Measurements from ENCODE around the gene CKLF. TPM values are rescaled to one million over a fixed set of nuclear protein-coding genes. Genes with fewer than 3 reads are reported as not detected.

Gene CKLF
- total RNA-seq, 4 donors from 2014 or later = 13.1 to 31.5 (median 17.9) TPM

DNA sequence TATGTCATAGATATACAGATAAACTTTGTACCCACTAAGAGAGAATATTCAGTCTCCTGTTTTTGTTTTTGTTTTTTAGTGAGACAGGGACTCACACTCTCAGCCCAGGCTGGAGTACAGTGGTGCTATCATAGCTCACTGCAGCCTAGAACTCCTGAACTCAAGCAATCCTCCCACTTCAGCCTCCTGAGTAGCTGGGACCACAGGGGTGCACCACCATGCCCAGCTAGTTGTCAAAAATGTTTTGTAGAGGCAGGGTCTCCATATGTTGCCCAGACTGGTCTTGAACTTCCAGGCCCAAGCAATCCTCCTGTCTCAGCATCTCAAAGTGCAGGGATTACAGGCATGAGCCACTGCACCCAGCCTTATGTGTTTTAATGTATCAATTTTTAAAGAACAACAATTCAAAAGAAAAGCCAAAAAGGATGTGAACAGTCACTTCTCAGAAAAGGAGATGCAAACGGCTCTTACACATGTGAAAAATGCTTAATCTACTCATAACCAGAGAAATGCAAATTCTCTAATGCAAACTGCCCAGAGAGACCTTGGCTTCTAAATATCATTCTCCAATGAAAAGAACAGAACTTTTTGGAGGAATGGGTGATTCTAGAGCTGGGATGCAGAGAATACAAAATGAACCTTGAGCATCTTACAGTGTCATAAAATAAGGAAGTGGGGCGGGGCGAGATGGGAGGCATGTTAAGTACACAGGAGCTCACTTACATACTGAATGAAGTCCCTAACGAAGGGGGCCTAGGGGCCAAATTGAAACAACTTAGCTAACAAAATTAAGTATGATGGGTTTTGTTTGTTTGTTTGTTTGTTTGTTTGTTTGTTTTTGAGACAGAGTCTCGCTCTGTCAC, 44.8 kb downstream of the CKLF start:
- peaks cover 0 to 5% (median 0%) of the 10 kb centered on the region in 3 donors for H3K9me3 ChIP-seq
- no peak for TF ChIP-seq POLR2A (IDR thresholded peaks at IDR 0.05)
- TF ChIP-seq, protein P1, sequence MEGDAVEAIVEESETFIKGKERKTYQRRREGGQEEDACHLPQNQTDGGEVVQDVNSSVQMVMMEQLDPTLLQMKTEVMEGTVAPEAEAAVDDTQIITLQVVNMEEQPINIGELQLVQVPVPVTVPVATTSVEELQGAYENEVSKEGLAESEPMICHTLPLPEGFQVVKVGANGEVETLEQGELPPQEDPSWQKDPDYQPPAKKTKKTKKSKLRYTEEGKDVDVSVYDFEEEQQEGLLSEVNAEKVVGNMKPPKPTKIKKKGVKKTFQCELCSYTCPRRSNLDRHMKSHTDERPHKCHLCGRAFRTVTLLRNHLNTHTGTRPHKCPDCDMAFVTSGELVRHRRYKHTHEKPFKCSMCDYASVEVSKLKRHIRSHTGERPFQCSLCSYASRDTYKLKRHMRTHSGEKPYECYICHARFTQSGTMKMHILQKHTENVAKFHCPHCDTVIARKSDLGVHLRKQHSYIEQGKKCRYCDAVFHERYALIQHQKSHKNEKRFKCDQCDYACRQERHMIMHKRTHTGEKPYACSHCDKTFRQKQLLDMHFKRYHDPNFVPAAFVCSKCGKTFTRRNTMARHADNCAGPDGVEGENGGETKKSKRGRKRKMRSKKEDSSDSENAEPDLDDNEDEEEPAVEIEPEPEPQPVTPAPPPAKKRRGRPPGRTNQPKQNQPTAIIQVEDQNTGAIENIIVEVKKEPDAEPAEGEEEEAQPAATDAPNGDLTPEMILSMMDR (IDR thresholded peaks at IDR 0.05) = no peak
- no peak for TF ChIP-seq EP300 (IDR thresholded peaks at IDR 0.05)
- no peak for TF ChIP-seq POLR2AphosphoS5 (IDR thresholded peaks at IDR 0.05)
- H3K4me1 ChIP-seq = no peaks in the 10 kb centered on the region
- no peak overlapping the region for H3K27ac ChIP-seq
- no peak for ATAC-seq
- no peaks in the 10 kb centered on the region for H3K36me3 ChIP-seq
- 83 to 88% methylated on average over 5 of the region's 5 CpGs for WGBS, 2 donors (ENCODE audit: low coverage in 1 of 2)
- no peak overlapping the region for H3K4me3 ChIP-seq
- H3K27me3 ChIP-seq = peaks cover 18% of the 10 kb centered on the region

DNA sequence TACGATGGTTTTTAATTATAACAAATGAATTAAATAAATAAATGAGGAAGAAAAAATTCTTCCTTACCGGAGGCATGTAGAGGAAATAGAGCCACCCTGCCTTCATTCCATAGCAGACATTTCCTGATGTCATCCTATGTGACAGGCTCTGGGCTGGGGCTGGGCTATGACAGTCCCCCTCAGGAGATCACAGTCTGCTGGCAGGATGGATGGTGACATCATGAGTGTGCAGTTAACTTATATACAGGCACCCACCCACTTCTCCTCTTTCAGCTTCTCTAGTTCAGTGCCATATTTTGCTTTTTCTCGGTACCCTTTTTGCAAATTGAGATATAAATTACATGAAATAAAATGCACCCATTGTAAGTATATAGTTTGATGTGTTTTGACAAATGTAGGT, 45.7 kb downstream of the CKLF start:
- no peak for TF ChIP-seq POLR2A (IDR thresholded peaks at IDR 0.05)
- H3K27ac ChIP-seq = no peak overlapping the region
- peaks cover 0 to 5% (median 0%) of the 10 kb centered on the region in 3 donors for H3K9me3 ChIP-seq
- WGBS, 2 donors (ENCODE audit: low coverage in 1 of 2) = 59 to 76% methylated on average over 2 to 3 of the region's 3 CpGs
- peaks cover 0 to 3% (median 0%) of the 10 kb centered on the region in 3 donors for H3K4me1 ChIP-seq
- H3K4me3 ChIP-seq = no peak overlapping the region
- H3K27me3 ChIP-seq = peaks cover 26% of the 10 kb centered on the region
- no peak for ATAC-seq
- no peaks in the 10 kb centered on the region for H3K36me3 ChIP-seq

DNA sequence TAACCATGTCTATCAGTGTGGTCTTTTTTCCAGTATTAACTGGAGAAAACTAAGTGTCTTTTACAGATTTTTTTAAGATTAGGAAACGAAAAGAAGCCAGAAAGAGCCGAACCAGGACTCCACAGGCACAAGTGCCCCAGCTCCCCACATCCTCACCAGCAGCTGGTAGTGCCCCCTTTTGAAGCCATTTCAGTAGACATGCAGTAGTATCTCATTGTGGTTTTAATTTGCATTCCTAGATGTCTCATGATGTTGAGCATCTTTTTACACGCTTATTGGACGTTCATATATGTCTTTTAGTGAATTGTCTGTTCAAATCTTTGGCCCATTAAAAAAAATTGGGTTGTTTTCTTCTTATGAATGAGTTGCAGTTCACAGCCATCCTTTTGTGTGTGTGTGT, 47.4 kb downstream of the CKLF start:
- TF ChIP-seq, protein P1 (IDR thresholded peaks at IDR 0.05) = no peak
- TF ChIP-seq POLR2A (IDR thresholded peaks at IDR 0.05) (no peak), EP300 (IDR thresholded peaks at IDR 0.05) (no peak), POLR2AphosphoS5 (IDR thresholded peaks at IDR 0.05) (no peak)

DNA sequence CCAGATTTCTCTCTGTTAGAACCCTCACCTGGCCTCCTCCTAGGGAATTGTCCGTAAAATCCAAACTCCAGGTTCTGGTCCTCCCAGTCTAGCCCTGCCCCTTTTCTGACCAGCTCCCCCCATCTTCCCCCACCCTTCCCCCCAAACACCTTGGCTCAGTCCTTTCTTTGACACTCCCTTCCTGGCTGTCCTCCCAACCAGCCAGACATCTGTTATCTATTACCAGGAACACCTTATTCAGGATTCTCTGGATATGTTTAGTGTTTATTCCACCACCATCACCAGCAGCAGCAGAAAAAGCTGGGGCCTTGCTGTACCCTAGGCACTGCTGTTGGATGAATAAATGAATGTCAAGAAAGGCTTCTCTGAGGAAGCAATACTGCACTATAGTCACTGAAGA, 48.1 kb downstream of the CKLF start:
- no peak overlapping the region for H3K4me3 ChIP-seq
- peaks cover 48% of the 10 kb centered on the region for H3K27me3 ChIP-seq
- TF ChIP-seq EP300 (IDR thresholded peaks at IDR 0.05) = no peak
- TF ChIP-seq POLR2A (IDR thresholded peaks at IDR 0.05) = no peak
- TF ChIP-seq, protein P1 (IDR thresholded peaks at IDR 0.05) = no peak
- peaks cover 0 to 26% (median 6%) of the 10 kb centered on the region in 3 donors for H3K4me1 ChIP-seq
- no peak overlapping the region for H3K27ac ChIP-seq
- no peak for ATAC-seq
- no peaks in the 10 kb centered on the region for H3K9me3 ChIP-seq
- no peaks in the 10 kb centered on the region for H3K36me3 ChIP-seq
- 100% methylated on average over 1 of the region's 1 CpG for WGBS, 2 donors (ENCODE audit: low coverage in 1 of 2)

More for the DNA sequence above, 47.4 kb downstream of the CKLF start:
- H3K9me3 ChIP-seq = no peaks in the 10 kb centered on the region
- ATAC-seq = no peak
- no peak overlapping the region for H3K4me3 ChIP-seq
- no peaks in the 10 kb centered on the region for H3K36me3 ChIP-seq
- WGBS, 2 donors (ENCODE audit: low coverage in 1 of 2) = 85 to 87% methylated on average over 4 of the region's 4 CpGs
- peaks cover 0 to 19% (median 6%) of the 10 kb centered on the region in 3 donors for H3K4me1 ChIP-seq
- H3K27ac ChIP-seq = no peak overlapping the region
- H3K27me3 ChIP-seq = peaks cover 41% of the 10 kb centered on the region

DNA sequence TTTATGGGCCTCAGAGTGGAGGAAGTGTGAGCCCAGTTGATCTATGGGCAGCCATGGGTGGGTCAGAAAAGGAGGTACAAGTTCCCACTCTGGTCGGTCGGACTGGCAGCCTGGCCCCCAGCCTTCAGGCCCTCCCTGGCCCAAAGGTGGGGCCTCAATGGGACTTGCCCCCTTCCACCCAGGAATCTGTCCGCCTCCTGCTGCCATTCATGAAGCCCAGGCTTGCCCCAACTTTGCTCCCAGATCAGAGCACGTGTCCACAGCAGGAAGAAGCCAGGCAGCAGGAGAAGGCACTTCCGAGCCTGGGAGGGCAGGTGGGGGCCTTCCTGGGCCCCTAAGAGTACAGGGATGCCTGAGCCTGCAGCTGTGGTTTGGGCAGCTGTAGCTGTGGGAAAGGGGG, 49.1 kb downstream of the CKLF start:
- ATAC-seq = no peak
- Histone ChIP-seq H3K27ac (no peak overlapping the region), H3K9me3 (no peaks in the 10 kb centered on the region), H3K4me3 (no peak overlapping the region), H3K27me3 (peaks cover 50% of the 10 kb centered on the region), H3K36me3 (no peaks in the 10 kb centered on the region), H3K4me1 (peaks cover 0 to 36% (median 10%) of the 10 kb centered on the region in 3 donors)
- no peak for TF ChIP-seq EP300 (IDR thresholded peaks at IDR 0.05)
- TF ChIP-seq POLR2A (IDR thresholded peaks at IDR 0.05) = no peak
- no peak for TF ChIP-seq POLR2AphosphoS5 (IDR thresholded peaks at IDR 0.05)
- TF ChIP-seq, protein P1 (IDR thresholded peaks at IDR 0.05) = no peak
- WGBS, 2 donors (ENCODE audit: low coverage in 1 of 2) = 100% methylated on average over 1 of the region's 5 CpGs; no CpG with 5 or more reads in 1 of the 2 donors
